B cell (primary cell): Measurements from ENCODE around the gene BLACAT1. TPM values are rescaled to one million over a fixed set of nuclear protein-coding genes. Genes with fewer than 3 reads are reported as not detected.
A peak's percentile ranks its signal among the peaks of the same experiment; 100 is the strongest.

Source experiments
- ATAC-seq: fragments of 200-7000 bp; cut with Tn5 transposase; one replicate; pipeline ENCODE4 v1.10.0; 2021; ENCODE audit warnings: low read depth, mild to moderate bottlenecking, moderate number of reproducible peaks, moderate library complexity
- CTCF ChIA-PET: fragments of 350-600 bp; sonication (Branson Sonifier 250); formaldehyde crosslinking; loops from one replicate; lab custom pipeline; 2021; ENCODE audit warnings: antibody characterized with exemption, inconsistent platforms; lab: Charles Lee
- POLR2A ChIA-PET: fragments of 350-600 bp; sonication (Branson Sonifier 250); formaldehyde crosslinking; loops from one replicate; lab custom pipeline; 2021; ENCODE audit warnings: antibody characterized with exemption; lab: Charles Lee
- DNase-seq: peaks from one replicate; pipeline ENCODE4 v3.0.0; 2013
- H2AFZ ChIP-seq: 2 replicates; pipeline ENCODE4 v1.6.1; 2012; ENCODE audit warnings: mild to moderate bottlenecking, low read depth, low read length; ENCODE audit not compliant: insufficient read depth, poor library complexity, severe bottlenecking
- H3K27ac ChIP-seq, 2 donors: 1 replicate in 1 of 2; 2 replicates in 1 of 2; pipeline ENCODE4 v1.5.1; 2012 to 2013; ENCODE audit warnings: low read length in 2 of 2, mild to moderate bottlenecking in 2 of 2, moderate library complexity in 1 of 2
- H3K27me3 ChIP-seq, 4 experiments: fragments of 200-600 bp in 1 of 4; sonication (generic) in 1 of 4; replicated peaks in 1 of 4; 1 replicate in 2 of 4; 2 replicates in 2 of 4; pipeline versions ENCODE4 v1.6.1 to v1.7.0; 2013 to 2016; ENCODE audit warnings: low read length in 3 of 4, mild to moderate bottlenecking in 2 of 4, mixed read lengths in 1 of 4, moderate library complexity in 1 of 4; ENCODE audit not compliant: insufficient read depth in 4 of 4, control insufficient read depth in 3 of 4; ENCODE audit errors: control extremely low read depth in 1 of 4
- H3K36me3 ChIP-seq, 2 experiments: replicated peaks in 1 of 2; 1 replicate in 1 of 2; 2 replicates in 1 of 2; pipeline versions ENCODE4 v1.6.1 to v1.7.1; 2013; ENCODE audit warnings: low read length in 1 of 2; ENCODE audit not compliant: insufficient read depth in 2 of 2, control insufficient read depth in 1 of 2; ENCODE audit errors: control extremely low read depth in 1 of 2, extremely low read depth in 1 of 2
- H3K4me1 ChIP-seq, 2 donors: fragments of 200-600 bp in 1 of 2; sonication (generic) in 1 of 2; 1 replicate in 1 of 2; 2 replicates in 1 of 2; pipeline versions ENCODE4 v1.5.1 to v1.6.1; 2013 to 2017; ENCODE audit warnings: low read length in 2 of 2; ENCODE audit not compliant: control insufficient read depth in 2 of 2, insufficient read depth in 2 of 2
- H3K4me2 ChIP-seq: replicated peaks from 2 replicates; pipeline ENCODE3; 2012; ENCODE audit warnings: mild to moderate bottlenecking, low read depth, low read length; ENCODE audit not compliant: poor library complexity, severe bottlenecking
- H3K4me3 ChIP-seq, 5 experiments: fragments of 200-600 bp in 1 of 5; sonication (generic) in 1 of 5; 1 replicate in 3 of 5; 2 replicates in 2 of 5; pipeline versions ENCODE4 v1.5.1 to v1.7.0; 2011 to 2016; ENCODE audit warnings: low read length in 4 of 5, mild to moderate bottlenecking in 4 of 5, low read depth in 2 of 5, control low read depth in 1 of 5, moderate library complexity in 1 of 5; ENCODE audit not compliant: insufficient read depth in 1 of 5; ENCODE audit errors: control extremely low read depth in 1 of 5, extremely low read depth in 1 of 5
- H3K79me2 ChIP-seq: fragments of 200-600 bp; sonication (generic); one replicate; pipeline ENCODE4 v1.6.0; 2016; ENCODE audit warnings: low read length; ENCODE audit not compliant: control insufficient read depth, insufficient read depth
- H3K9ac ChIP-seq: fragments of 200-600 bp; sonication (generic); 2 replicates; pipeline ENCODE4 v1.6.1; 2017; ENCODE audit warnings: mild to moderate bottlenecking, low read length, moderate library complexity
- H3K9me3 ChIP-seq, 3 donors: one replicate each; pipeline versions ENCODE4 v1.6.1 to v1.7.1; 2013; ENCODE audit warnings: low read length in 2 of 3; ENCODE audit not compliant: control insufficient read depth in 2 of 3, insufficient read depth in 1 of 3; ENCODE audit errors: control extremely low read depth in 1 of 3
- H4K20me1 ChIP-seq: 2 replicates; pipeline ENCODE4 v1.6.0; 2012; ENCODE audit warnings: mild to moderate bottlenecking, low read length; ENCODE audit not compliant: insufficient read depth, control insufficient read depth, poor library complexity, severe bottlenecking
- H3K27ac Mint-ChIP-seq: one replicate; pipeline ENCODE4 v1.8.0; 2021; ENCODE audit warnings: mixed read lengths
- H3K27me3 Mint-ChIP-seq: one replicate; pipeline ENCODE4 v1.8.0; 2021; ENCODE audit warnings: mixed read lengths
- H3K4me1 Mint-ChIP-seq: one replicate; pipeline ENCODE4 v1.8.0; 2021; ENCODE audit warnings: mixed read lengths
- H3K4me3 Mint-ChIP-seq: one replicate; pipeline ENCODE4 v1.8.0; 2021; ENCODE audit warnings: mixed read lengths
- H3K9me3 Mint-ChIP-seq: one replicate; pipeline ENCODE4 v1.8.0; 2022; ENCODE audit warnings: mixed read lengths; ENCODE audit not compliant: insufficient read depth
- EZH2 ChIP-seq: IDR thresholded peaks from 2 replicates; pipeline ENCODE4 v1.6.1; 2012; ENCODE audit warnings: borderline replicate concordance, low read depth, mild to moderate bottlenecking, moderate library complexity, low read length; ENCODE audit not compliant: insufficient read depth, poor library complexity, severe bottlenecking
- WGBS: methylation state at CpG from one replicate; pipeline ENCODE4 v1.1.5; 2013; ENCODE audit warnings: missing lambda C conversion rate; ENCODE audit not compliant: insufficient coverage; 5-methylcytosine and 5-hydroxymethylcytosine counted together
- intact Hi-C: fragments of 100-400 bp; cut with micrococcal nuclease; formaldehyde crosslinking; loops from one replicate; pipeline ENCODE4 v1.10.0; 2022
- polyA plus RNA-seq: library from polyadenylated mRNA; depleted of rRNA; stranded (reverse); fragments of >200 nt; gene quantifications from 2 replicates; pipeline ENCODE4 v1.2.3, GENCODE V29; 2012
- total RNA-seq, 2 donors: library from RNA; stranded (reverse); fragments of 120-200 nt in 1 of 2; gene quantifications; 1 replicate in 1 of 2; 2 replicates in 1 of 2; pipeline versions ENCODE4 v1.2.3 to v1.2.4, GENCODE V29; 2013 to 2022
- TF ChIP-seq, protein P1 (sequence below): fragments of 200-600 bp; IDR thresholded peaks from one replicate; pipeline ENCODE4 v1.8.0; 2022; ENCODE audit warnings: antibody characterized with exemption, mild to moderate bottlenecking

The BLACAT1 gene
- total and polyA plus RNA-seq, 2 donors (not counting 1 experiment from before 2014, with no cell fraction given): 0.03 TPM; not detected in 1

- H3K27ac Mint-ChIP-seq: no peak overlapping the region
- Histone ChIP-seq H3K79me2 (no peaks in the 10 kb centered on the region), H3K9ac (peak overlapping the region; percentile 51), H3K9me3 (peaks cover 0 to 15% (median 0%) of the 10 kb centered on the region in 3 donors), H3K36me3 (no peaks in the 10 kb centered on the region), H3K27me3 (peaks cover 0 to 72% (median 55%) of the 10 kb centered on the region in 4 experiments), H2AFZ (peak overlapping the region; percentile 47), H3K4me2 (peak overlapping the region; percentile 90), H3K27ac (no peak overlapping the region), H3K4me1 (peaks cover 22 to 28% of the 10 kb centered on the region in 2 donors), H4K20me1 (no peaks in the 10 kb centered on the region), H3K4me3 (peak overlapping the region in 3 of 5 experiments; percentile 43 to 62 (median 50))
- TF ChIP-seq, protein P1, sequence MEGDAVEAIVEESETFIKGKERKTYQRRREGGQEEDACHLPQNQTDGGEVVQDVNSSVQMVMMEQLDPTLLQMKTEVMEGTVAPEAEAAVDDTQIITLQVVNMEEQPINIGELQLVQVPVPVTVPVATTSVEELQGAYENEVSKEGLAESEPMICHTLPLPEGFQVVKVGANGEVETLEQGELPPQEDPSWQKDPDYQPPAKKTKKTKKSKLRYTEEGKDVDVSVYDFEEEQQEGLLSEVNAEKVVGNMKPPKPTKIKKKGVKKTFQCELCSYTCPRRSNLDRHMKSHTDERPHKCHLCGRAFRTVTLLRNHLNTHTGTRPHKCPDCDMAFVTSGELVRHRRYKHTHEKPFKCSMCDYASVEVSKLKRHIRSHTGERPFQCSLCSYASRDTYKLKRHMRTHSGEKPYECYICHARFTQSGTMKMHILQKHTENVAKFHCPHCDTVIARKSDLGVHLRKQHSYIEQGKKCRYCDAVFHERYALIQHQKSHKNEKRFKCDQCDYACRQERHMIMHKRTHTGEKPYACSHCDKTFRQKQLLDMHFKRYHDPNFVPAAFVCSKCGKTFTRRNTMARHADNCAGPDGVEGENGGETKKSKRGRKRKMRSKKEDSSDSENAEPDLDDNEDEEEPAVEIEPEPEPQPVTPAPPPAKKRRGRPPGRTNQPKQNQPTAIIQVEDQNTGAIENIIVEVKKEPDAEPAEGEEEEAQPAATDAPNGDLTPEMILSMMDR: no peak
- TF ChIP-seq EZH2: peak; percentile 66
- CTCF ChIA-PET: interaction anchor here (1.1 to 4.4 kb wide), 6 partner anchors 16 to 184 kb away, joined by 3 to 30 read pairs (median 4); no protein-coding TSS in a partner anchor
- peak; percentile 14 for ATAC-seq
- H3K27me3 Mint-ChIP-seq: peaks cover 69% of the 10 kb centered on the region
- H3K4me1 Mint-ChIP-seq: peaks cover 18% of the 10 kb centered on the region
- WGBS: 3% methylated on average over 42 of the region's 74 CpGs
- peak; percentile 41 for DNase-seq
- intact Hi-C loops: no loop called here
- peak overlapping the region; percentile 89 for H3K4me3 Mint-ChIP-seq
- H3K9me3 Mint-ChIP-seq: no peaks in the 10 kb centered on the region
- POLR2A ChIA-PET: no interaction called here
These were observed 1.3 kb upstream of the BLACAT1 start for GRCh38 chr1:205456868-205457745.
